WERI-Rb-1 (cell line): ENCODE results near the gene SLC6A4.

Experiments used
- DNase-seq: peaks from one replicate; pipeline ENCODE4 v3.0.0-alpha.2; 2020
- H3K27ac ChIP-seq: fragments of 250-450 bp; sonication (Bioruptor Pico); 2 replicates; pipeline ENCODE4 v1.5.1; 2020; ENCODE audit warnings: mild to moderate bottlenecking, moderate library complexity
- H3K27me3 ChIP-seq: fragments of 250-450 bp; sonication (Bioruptor Pico); 2 replicates; pipeline ENCODE4 v1.5.1; 2021; ENCODE audit warnings: mild to moderate bottlenecking, low read depth, moderate library complexity; ENCODE audit not compliant: insufficient read depth, severe bottlenecking
- H3K36me3 ChIP-seq: fragments of 250-450 bp; sonication (Bioruptor Pico); 2 replicates; pipeline ENCODE4 v1.5.1; 2020; ENCODE audit warnings: mild to moderate bottlenecking, moderate library complexity
- H3K4me3 ChIP-seq: 2 replicates; pipeline ENCODE4 v1.5.1; 2011; ENCODE audit warnings: low read depth, mild to moderate bottlenecking, control low read depth, low read length
- H3K9me3 ChIP-seq: fragments of 250-450 bp; sonication (Bioruptor Pico); 2 replicates; pipeline ENCODE4 v1.5.1; 2021; ENCODE audit warnings: mild to moderate bottlenecking, moderate library complexity; ENCODE audit not compliant: severe bottlenecking
- CTCF ChIP-seq: IDR thresholded peaks from 2 replicates; pipeline ENCODE4 v1.5.1; 2011; ENCODE audit warnings: low read depth, mild to moderate bottlenecking, control low read depth, inconsistent platforms, low read length

The SLC6A4 gene

GRCh38 chr17:30246460-30246859, 11.0 kb upstream of the SLC6A4 start:
- peaks cover 35% of the 10 kb centered on the region for H3K36me3 ChIP-seq
- TF ChIP-seq CTCF = no peak
- DNase-seq = no peak

GRCh38 chr17:30244853-30245385, 9.4 kb upstream of the SLC6A4 start:
- no peak for DNase-seq
- H3K36me3 ChIP-seq = peaks cover 27% of the 10 kb centered on the region
- no peak overlapping the region for H3K4me3 ChIP-seq
- no peaks in the 10 kb centered on the region for H3K9me3 ChIP-seq
- no peak overlapping the region for H3K27ac ChIP-seq
- H3K27me3 ChIP-seq = no peaks in the 10 kb centered on the region
- TF ChIP-seq CTCF = no peak

More at GRCh38 chr17:30246460-30246859, 11.0 kb upstream of the SLC6A4 start:
- Histone ChIP-seq H3K4me3 (no peak overlapping the region), H3K9me3 (no peaks in the 10 kb centered on the region), H3K27ac (no peak overlapping the region), H3K27me3 (no peaks in the 10 kb centered on the region)

GRCh38 chr17:30243568-30243967, 8.1 kb upstream of the SLC6A4 start:
- Histone ChIP-seq H3K27ac (no peak overlapping the region), H3K36me3 (peaks cover 14% of the 10 kb centered on the region), H3K27me3 (no peaks in the 10 kb centered on the region), H3K9me3 (no peaks in the 10 kb centered on the region), H3K4me3 (no peak overlapping the region)
- no peak for DNase-seq
- TF ChIP-seq CTCF = no peak

GRCh38 chr17:30243002-30243401, 7.5 kb upstream of the SLC6A4 start:
- DNase-seq = no peak
- TF ChIP-seq CTCF = no peak
- H3K27ac ChIP-seq = no peak overlapping the region

GRCh38 chr17:30241051-30241450, 5.6 kb upstream of the SLC6A4 start:
- TF ChIP-seq CTCF = no peak
- no peaks in the 10 kb centered on the region for H3K27me3 ChIP-seq

More at GRCh38 chr17:30243002-30243401, 7.5 kb upstream of the SLC6A4 start:
- H3K36me3 ChIP-seq = peaks cover 8% of the 10 kb centered on the region
- no peaks in the 10 kb centered on the region for H3K9me3 ChIP-seq
- H3K4me3 ChIP-seq = no peak overlapping the region
- no peaks in the 10 kb centered on the region for H3K27me3 ChIP-seq

GRCh38 chr17:30240177-30240576, 4.7 kb upstream of the SLC6A4 start:
- DNase-seq = no peak
- Histone ChIP-seq H3K9me3 (no peaks in the 10 kb centered on the region), H3K27me3 (no peaks in the 10 kb centered on the region), H3K36me3 (no peaks in the 10 kb centered on the region), H3K27ac (no peak overlapping the region), H3K4me3 (no peak overlapping the region)
- no peak for TF ChIP-seq CTCF

More at GRCh38 chr17:30241051-30241450, 5.6 kb upstream of the SLC6A4 start:
- H3K9me3 ChIP-seq = no peaks in the 10 kb centered on the region
- H3K4me3 ChIP-seq = no peak overlapping the region
- no peak overlapping the region for H3K27ac ChIP-seq
- DNase-seq = no peak
- no peaks in the 10 kb centered on the region for H3K36me3 ChIP-seq
